HepG2 (cell line): Measurements from ENCODE around the gene FFAR2. TPM values are rescaled to one million over a fixed set of nuclear protein-coding genes. Genes with fewer than 3 reads are reported as not detected.

Source experiments
- ATAC-seq: fragments of 200-7000 bp; cut with Tn5 transposase; 3 replicates; pipeline ENCODE4 v1.9.1; 2020; ENCODE audit warnings: mild to moderate bottlenecking, moderate library complexity
- BruUV-seq: library from RNA; stranded (reverse); fragments of 400-500 nt; replicated peaks from 2 replicates; lab custom pipeline; 2021; lab: Mats Ljungman, UMichigan
- CTCF ChIA-PET: fragments of 300-600 bp; formaldehyde crosslinking; extraction: SDS; loops from one replicate; lab custom pipeline; 2021; ENCODE audit warnings: low total read pairs, inconsistent platforms, low intra/inter-chr PET ratio; lab: Yijun Ruan, JAX
- POLR2A ChIA-PET: fragments of 350-600 bp; sonication (Branson Sonifier 250); formaldehyde crosslinking; loops from one replicate; lab custom pipeline; 2020; ENCODE audit warnings: antibody characterized with exemption, inconsistent platforms; lab: Yijun Ruan, JAX
- DNase-seq: peaks from one replicate; pipeline ENCODE4 v3.0.0-alpha.2; 2015; ENCODE audit warnings: low spot score
- FAIRE-seq: peaks from 3 replicates; lab custom pipeline; 2011; peaks lifted over from hg19 to GRCh38; lab: Jason Lieb, UNC
- H2AFZ ChIP-seq: one replicate; pipeline ENCODE4 v1.6.1; 2011; ENCODE audit warnings: low read length, inconsistent platforms
- H3K27ac ChIP-seq: fragments of 300-600 bp; 3 replicates; pipeline ENCODE4 v1.8.0; 2011; ENCODE audit warnings: mixed run types, mild to moderate bottlenecking, mixed read lengths, low read length, inconsistent platforms; ENCODE audit not compliant: insufficient read depth; ENCODE audit errors: extremely low read length
- H3K27me3 ChIP-seq, 2 experiments: fragments of 200-600 bp in 1 of 2; 2 replicates in 1 of 2; 3 replicates in 1 of 2; pipeline versions ENCODE4 v1.6.0 to v1.8.0; 2011; ENCODE audit warnings: low read length in 2 of 2, mild to moderate bottlenecking in 2 of 2, moderate library complexity in 2 of 2, inconsistent platforms in 1 of 2; ENCODE audit not compliant: insufficient read depth in 2 of 2, control insufficient read depth in 1 of 2
- H3K36me3 ChIP-seq, 2 experiments: fragments of 200-600 bp in 1 of 2; replicated peaks in 1 of 2; 2 replicates in 1 of 2; 3 replicates in 1 of 2; pipeline versions ENCODE4 v1.5.1 to v1.8.0; 2011; ENCODE audit warnings: low read length in 2 of 2, inconsistent platforms in 1 of 2; ENCODE audit not compliant: insufficient read depth in 2 of 2, control insufficient read depth in 1 of 2
- H3K4me1 ChIP-seq: 2 replicates; pipeline ENCODE4 v1.5.1; 2012; ENCODE audit warnings: low read length, inconsistent platforms; ENCODE audit not compliant: insufficient read depth
- H3K4me2 ChIP-seq: 2 replicates; pipeline ENCODE4 v1.6.0; 2011; ENCODE audit warnings: low read depth, low read length, inconsistent platforms
- H3K4me3 ChIP-seq, 3 experiments: fragments of 200-600 bp in 1 of 3; sonication (generic), shearing (Covaris generic) in 1 of 3; replicated peaks in 1 of 3; 2 replicates each; pipeline ENCODE4 v1.5.1; 2011 to 2016; ENCODE audit warnings: low read length in 3 of 3, inconsistent platforms in 2 of 3, low read depth in 2 of 3, mild to moderate bottlenecking in 2 of 3, control low read depth in 1 of 3, mixed read lengths in 1 of 3; ENCODE audit not compliant: insufficient read depth in 1 of 3
- H3K79me2 ChIP-seq: one replicate; pipeline ENCODE4 v1.6.1; 2011; ENCODE audit warnings: low read length, inconsistent platforms; ENCODE audit not compliant: insufficient read depth
- H3K9ac ChIP-seq: 2 replicates; pipeline ENCODE4 v1.6.0; 2011; ENCODE audit warnings: mild to moderate bottlenecking, low read depth, low read length, inconsistent platforms; ENCODE audit not compliant: insufficient read depth
- H3K9me3 ChIP-seq: 2 replicates; pipeline ENCODE4 v1.5.1; 2012; ENCODE audit warnings: mild to moderate bottlenecking, low read length
- H4K20me1 ChIP-seq: 2 replicates; pipeline ENCODE4 v1.6.0; 2011; ENCODE audit warnings: inconsistent platforms, mild to moderate bottlenecking, low read length, moderate library complexity; ENCODE audit not compliant: insufficient read depth
- KIAA2018 ChIP-seq: sonication (generic); formaldehyde crosslinking; IDR thresholded peaks from 2 replicates; pipeline ENCODE4 v1.5.0; 2020; ENCODE audit warnings: mild to moderate bottlenecking, missing genetic modification reagents, borderline replicate concordance
- NFE2L1 ChIP-seq: sonication (generic); formaldehyde crosslinking; IDR thresholded peaks from 2 replicates; pipeline ENCODE4 v1.4.0; 2020; ENCODE audit warnings: missing genetic modification reagents, mild to moderate bottlenecking, borderline replicate concordance
- NR1H2 ChIP-seq: sonication (generic); formaldehyde crosslinking; IDR thresholded peaks from 2 replicates; pipeline ENCODE4 v1.8.1; 2022; ENCODE audit warnings: low read depth, missing genetic modification reagents, borderline replicate concordance
- WGBS: methylation state at CpG from one replicate; pipeline ENCODE4 v1.1.6; 2017; ENCODE audit warnings: low lambda C conversion rate; 5-methylcytosine and 5-hydroxymethylcytosine counted together
- in situ Hi-C: cut with HindIII; loops from 2 replicates; pipeline ENCODE4 v1.10.0; 2017; ENCODE audit warnings: low pct_unique_long_range_greater_than_20kb; ENCODE audit not compliant: extremely low pct_ligation_motif_present
- intact Hi-C: fragments of 100-400 bp; cut with micrococcal nuclease; formaldehyde crosslinking; loops from one replicate; pipeline ENCODE4 v1.10.0; 2022; ENCODE audit not compliant: unreplicated experiment
- polyA plus RNA-seq, 8 experiments: library from polyadenylated mRNA; depleted of rRNA in 3 of 8; stranded (reverse) in 7 of 8; unstranded in 1 of 8; fragments of >200 nt; fragmentation: Illumina TruSeq in 4 of 8; extraction: Trizol in 4 of 8; gene quantifications; 2 replicates each; pipeline versions ENCODE4 v1.2.1 to v1.2.3, GENCODE V29; 2011 to 2016; ENCODE audit warnings: low read depth in 4 of 8, missing spikeins in 1 of 8, mixed read lengths in 1 of 8; ENCODE audit not compliant: insufficient read depth in 1 of 8
- total RNA-seq, 5 experiments: library from RNA; depleted of rRNA; stranded (reverse); fragments of >200 nt; fragmentation: Illumina TruSeq; extraction: Trizol; gene quantifications; 2 replicates each; pipeline ENCODE4 v1.2.3, GENCODE V29; 2016; ENCODE audit warnings: low read depth in 1 of 5

Gene FFAR2
- total and polyA plus RNA-seq, 2 of the 13 experiments (the other 11 are each of a cell fraction or from before 2014, with no cell fraction given), result 0.12 TPM; not detected in 1

DNA sequence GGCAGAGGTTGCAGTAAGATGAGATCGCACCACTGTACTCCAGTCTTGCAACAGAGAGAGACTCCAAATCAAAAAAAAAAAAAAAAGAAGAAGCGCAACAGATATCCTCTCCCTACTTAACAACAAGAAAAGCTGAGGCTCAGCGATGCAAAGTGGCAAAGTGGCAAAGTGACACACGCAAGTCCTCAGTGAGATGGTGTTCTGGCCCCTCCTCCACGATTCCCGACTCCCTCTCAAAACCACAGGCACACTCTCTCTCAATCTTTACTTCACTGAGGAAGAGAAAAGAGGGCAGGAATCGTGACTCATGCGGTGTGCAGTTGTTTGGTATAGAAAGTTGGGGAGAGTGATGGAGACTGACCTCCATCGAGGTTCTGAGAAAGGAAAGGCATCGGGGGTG, 12.6 kb downstream of the FFAR2 start:
- no peak overlapping the region for H2AFZ ChIP-seq
- H4K20me1 ChIP-seq, result no peaks in the 10 kb centered on the region
- H3K4me2 ChIP-seq, result no peak overlapping the region
- no peaks in the 10 kb centered on the region; a peak in 1 of 5 replicates for H3K27me3 ChIP-seq
- H3K36me3 ChIP-seq, result no peaks in the 10 kb centered on the region
- no peak overlapping the region for H3K4me3 ChIP-seq
- BruUV-seq, result no TSS peak
- ChIA-PET CTCF (no interaction called here), POLR2A (interaction anchor here (1.5 kb wide), 1 partner anchor 40 kb away, joined by 7 read pairs; no protein-coding TSS in a partner anchor)
- ATAC-seq (no peak), DNase-seq (no peak), FAIRE-seq (no peak)
- 90% methylated on average over 10 of the region's 10 CpGs for WGBS
- H3K79me2 ChIP-seq, result no peaks in the 10 kb centered on the region
- TF ChIP-seq NR1H2 (no peak), NFE2L1 (CRISPR knock-in tag) (no peak), KIAA2018 (CRISPR knock-in tag) (no peak)
- H3K27ac ChIP-seq, result no peak overlapping the region
- no peak overlapping the region for H3K9ac ChIP-seq
- peaks cover 67% of the 10 kb centered on the region for H3K4me1 ChIP-seq
- intact Hi-C loops, result no loop called here
- in situ Hi-C loops, result no loop called here
- H3K9me3 ChIP-seq, result no peaks in the 10 kb centered on the region
